ENCODE data around the gene HTR3B. TPM values are rescaled to one million over a fixed set of nuclear protein-coding genes. Genes with fewer than 3 reads are reported as not detected.

HTR3B gene
- total RNA-seq, 1 experiment from 2014 or later: not detected

DNA sequence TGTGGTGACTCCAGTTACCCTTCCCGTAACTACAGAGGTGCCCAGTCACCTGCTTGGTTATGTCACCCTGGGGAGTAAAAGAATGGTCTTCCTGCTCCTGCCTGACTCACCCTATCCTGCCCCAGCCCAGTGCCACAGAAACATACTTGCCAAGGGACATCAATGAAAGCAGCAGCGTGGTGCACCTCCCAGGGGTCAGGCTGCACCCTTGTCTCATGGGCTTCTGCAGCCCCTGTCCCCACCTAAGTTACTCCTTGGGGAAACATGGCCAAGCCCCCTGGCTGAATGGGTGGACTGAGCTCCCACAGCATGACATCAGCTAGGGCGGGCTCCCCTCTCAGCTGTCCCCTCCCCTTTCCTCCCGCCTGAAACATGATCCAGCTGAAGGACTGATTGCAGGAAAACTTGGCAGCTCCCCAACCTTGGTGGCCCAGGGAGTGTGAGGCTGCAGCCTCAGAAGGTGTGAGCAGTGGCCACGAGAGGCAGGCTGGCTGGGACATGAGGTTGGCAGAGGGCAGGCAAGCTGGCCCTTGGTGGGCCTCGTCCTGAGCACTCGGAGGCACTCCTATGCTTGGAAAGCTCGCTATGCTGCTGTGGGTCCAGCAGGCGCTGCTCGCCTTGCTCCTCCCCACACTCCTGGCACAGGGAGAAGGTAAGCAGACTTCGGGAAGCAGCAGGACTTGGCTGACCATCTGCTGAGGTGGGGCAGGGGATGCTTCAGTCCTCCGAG, 70.3 kb downstream of the HTR3B start, which contains the start of gene HTR3A:
Gene HTR3A, plus strand, starts transcription at position 368 of the 730 bp plus-strand sequence. Its CDS starts 218 bp downstream, at position 586.
- Histone ChIP-seq H3K14ac (ENCODE audit: insufficient read depth, low read length) (no peak within 1 kb of the TSS; the same call in 1 of the 2 replicates), H3K79me1 (ENCODE audit: insufficient read depth, low read depth, low read length, poor library complexity, severe bottlenecking) (no peaks in the 10 kb centered on the region), H3T11ph (ENCODE audit: low read length) (no peak within 1 kb of the TSS), H4K91ac (ENCODE audit: insufficient read length, low read depth, low read length) (no peak within 1 kb of the TSS), H2AK5ac (ENCODE audit: insufficient read length, low read length) (no peak within 1 kb of the TSS), H4K20me1 (ENCODE audit: control insufficient read depth, insufficient read depth, insufficient read length) (no peaks in the 10 kb centered on the region), H2BK5ac (ENCODE audit: insufficient read length, low read length) (no peak within 1 kb of the TSS), H3K4me2 (ENCODE audit: insufficient read depth, insufficient read length, low read length) (peak within 1 kb of the TSS; percentile 5), H3K23ac (ENCODE audit: insufficient read length, low read depth, low read length) (no peak within 1 kb of the TSS), H2BK12ac (ENCODE audit: insufficient read length, low read depth, low read length) (no peak within 1 kb of the TSS), H2BK120ac (ENCODE audit: low read depth, low read length, poor library complexity, severe bottlenecking) (no peak within 1 kb of the TSS), H2BK20ac (ENCODE audit: low read depth, low read length, poor library complexity, severe bottlenecking) (no peak within 1 kb of the TSS), H3K27ac (ENCODE audit: insufficient read length, low read depth, low read length) (no peak within 1 kb of the TSS), H3K27me3 (ENCODE audit: insufficient read depth, low read length) (no peaks in the 10 kb centered on the region), H3K79me2 (ENCODE audit: insufficient read depth, low read length) (no peaks in the 10 kb centered on the region), H3K9ac (ENCODE audit: extremely low read depth, insufficient read length, low read length) (no peak within 1 kb of the TSS), H3K23me2 (ENCODE audit: insufficient read length, low read depth, low read length, poor library complexity, severe bottlenecking) (peaks cover 3% of the 10 kb centered on the region), H3K56ac (ENCODE audit: insufficient read length, low read depth, low read length) (no peak within 1 kb of the TSS), H2AFZ (ENCODE audit: low read length) (peak within 1 kb of the TSS; percentile 63), H4K8ac (replicated peaks; ENCODE audit: insufficient read length, low read depth, low read length) (no peak within 1 kb of the TSS), H3K18ac (ENCODE audit: insufficient read length, low read depth, low read length) (no peak within 1 kb of the TSS), H3K9me3 (ENCODE audit: control insufficient read depth, low read depth, low read length) (no peaks in the 10 kb centered on the region), H3K4ac (ENCODE audit: low read depth, low read length) (no peak within 1 kb of the TSS), H4K5ac (ENCODE audit: insufficient read length, low read depth, low read length) (no peak within 1 kb of the TSS), H2BK15ac (ENCODE audit: low read depth, low read length) (no peak within 1 kb of the TSS), H3K4me1 (ENCODE audit: insufficient read depth, low read length) (peaks cover 4% of the 10 kb centered on the region; the same call in 1 of the 2 replicates)
- TF ChIP-seq CTCF (conservative IDR thresholded peaks at IDR 0.05): no peak; the same call in 2 of the 3 replicates
- Mint-ChIP-seq H3K27ac (peak within 1 kb of the TSS in 2 of 3 experiments; percentile 61 to 75; a peak in 1 of 7 replicates), H3K4me1 (peaks cover 21 to 23% of the 10 kb centered on the region in 2 experiments), H3K27me3 (ENCODE audit: low read depth) (peaks cover 16% of the 10 kb centered on the region), H3K4me3 (peak within 1 kb of the TSS; percentile 22 to 41; a peak in 4 of 5 replicates), H3K9me3 (no peaks in the 10 kb centered on the region; a peak in 1 of 5 replicates), H3K36me3 (ENCODE audit: insufficient read depth in 1 of 3, low read depth in 3 of 3) (no peaks in the 10 kb centered on the region; a peak in 1 of 7 replicates)
- peak; percentile 91 for DNase-seq
- no CpG with 5 or more reads among the region's 12 CpGs for WGBS (ENCODE audit: extremely low coverage, insufficient read length, low lambda C conversion rate)
